H1 (cell line): Measurements from ENCODE around the gene B3GALT6. TPM values are rescaled to one million over a fixed set of nuclear protein-coding genes. Genes with fewer than 3 reads are reported as not detected.

Experiments
- CTCF ChIA-PET: fragments of 300-600 bp; sonication (Branson Sonifier 250); formaldehyde crosslinking; loops from one replicate; lab custom pipeline; 2021; ENCODE audit not compliant: partially characterized antibody; lab: Charles Lee
- POLR2A ChIA-PET: fragments of 300-600 bp; sonication (Branson Sonifier 250); formaldehyde crosslinking; loops from one replicate; lab custom pipeline; 2021; ENCODE audit warnings: inconsistent platforms; ENCODE audit not compliant: partially characterized antibody; lab: Charles Lee
- DNase-seq, 2 experiments: peaks; one replicate each; pipeline versions ENCODE4 v3.0.0 to v3.0.0-alpha.2; 2010 to 2022; ENCODE audit warnings: low spot score in 2 of 2, low read depth in 1 of 2, mixed read lengths in 1 of 2
- FAIRE-seq: peaks from 2 replicates; lab custom pipeline; 2011; peaks lifted over from hg19 to GRCh38; lab: Jason Lieb, UNC
- H2AFZ ChIP-seq: 2 replicates; pipeline ENCODE4 v1.8.1; 2012; ENCODE audit warnings: low read length, inconsistent platforms
- H2AK5ac ChIP-seq: 2 replicates; pipeline ENCODE4 v1.6.1; 2013; ENCODE audit warnings: low read depth, low read length
- H2BK120ac ChIP-seq: replicated peaks from 2 replicates; pipeline ENCODE3; 2013; ENCODE audit warnings: low read depth, low read length, inconsistent platforms
- H2BK12ac ChIP-seq: 2 replicates; pipeline ENCODE4 v1.6.1; 2013; ENCODE audit warnings: low read depth, low read length
- H2BK15ac ChIP-seq: 2 replicates; pipeline ENCODE4 v1.6.1; 2013; ENCODE audit warnings: low read length
- H2BK20ac ChIP-seq: 2 replicates; pipeline ENCODE4 v1.6.1; 2013; ENCODE audit warnings: low read length
- H2BK5ac ChIP-seq: 2 replicates; pipeline ENCODE4 v1.6.1; 2013; ENCODE audit warnings: low read depth, low read length
- H3K14ac ChIP-seq: 2 replicates; pipeline ENCODE4 v1.6.1; 2013; ENCODE audit warnings: inconsistent platforms; ENCODE audit not compliant: insufficient read length
- H3K18ac ChIP-seq: 2 replicates; pipeline ENCODE4 v1.6.1; 2013; ENCODE audit warnings: low read length; ENCODE audit errors: extremely low read depth
- H3K23ac ChIP-seq: 2 replicates; pipeline ENCODE4 v1.6.1; 2013; ENCODE audit warnings: inconsistent platforms; ENCODE audit not compliant: insufficient read length
- H3K23me2 ChIP-seq: 2 replicates; pipeline ENCODE4 v1.6.1; 2013; ENCODE audit warnings: low read depth, low read length
- H3K27ac ChIP-seq: 2 replicates; pipeline ENCODE4 v1.6.1; 2011; ENCODE audit warnings: low read depth, low read length, inconsistent platforms
- H3K27me3 ChIP-seq, 4 experiments: replicated peaks in 1 of 4; 1 replicate in 1 of 4; 2 replicates in 3 of 4; pipeline versions ENCODE4 v1.6.1 to v1.8.1; 2011 to 2013; ENCODE audit warnings: low read length in 3 of 4, mild to moderate bottlenecking in 3 of 4, inconsistent platforms in 2 of 4, mixed read lengths in 2 of 4, moderate library complexity in 1 of 4; ENCODE audit not compliant: control insufficient read depth in 3 of 4, insufficient read depth in 3 of 4; ENCODE audit errors: extremely low read depth in 1 of 4
- H3K36me3 ChIP-seq, 4 experiments: 2 replicates each; pipeline versions ENCODE4 v1.6.1 to v1.8.1; 2011 to 2013; ENCODE audit warnings: mild to moderate bottlenecking in 4 of 4, low read length in 3 of 4, moderate library complexity in 2 of 4, control low read depth in 1 of 4, inconsistent platforms in 1 of 4; ENCODE audit not compliant: insufficient read depth in 4 of 4, control insufficient read depth in 2 of 4
- H3K4ac ChIP-seq: replicated peaks from 2 replicates; pipeline ENCODE3; 2013; ENCODE audit warnings: low read length, low read depth, mixed read lengths, inconsistent platforms; ENCODE audit not compliant: insufficient read length
- H3K4me1 ChIP-seq, 4 experiments: replicated peaks in 1 of 4; 1 replicate in 1 of 4; 2 replicates in 3 of 4; pipeline versions ENCODE4 v1.6.1 to v1.8.1; 2011 to 2013; ENCODE audit warnings: low read length in 3 of 4, inconsistent platforms in 2 of 4, mixed read lengths in 1 of 4; ENCODE audit not compliant: insufficient read depth in 4 of 4, control insufficient read depth in 3 of 4
- H3K4me2 ChIP-seq, 2 experiments: 2 replicates each; pipeline versions ENCODE4 v1.6.1 to v1.8.1; 2011 to 2013; ENCODE audit warnings: low read depth in 2 of 2, low read length in 2 of 2, control low read depth in 1 of 2, inconsistent platforms in 1 of 2, mild to moderate bottlenecking in 1 of 2; ENCODE audit not compliant: insufficient read depth in 1 of 2
- H3K4me3 ChIP-seq, 4 experiments: fragments of 200-600, 300-600 bp in 1 of 4; sonication (generic), shearing (Covaris generic), sonication (Bioruptor Twin) in 1 of 4; 2 replicates each; pipeline versions ENCODE4 v1.5.1 to v1.8.1; 2011 to 2016; ENCODE audit warnings: low read length in 4 of 4, low read depth in 3 of 4, control low read depth in 2 of 4, inconsistent platforms in 2 of 4, mild to moderate bottlenecking in 2 of 4, mixed read lengths in 1 of 4, moderate library complexity in 1 of 4; ENCODE audit not compliant: insufficient read depth in 2 of 4; ENCODE audit errors: extremely low read depth in 1 of 4
- H3K56ac ChIP-seq: replicated peaks from 2 replicates; pipeline ENCODE3; 2013; ENCODE audit warnings: low read depth, mild to moderate bottlenecking, mixed read lengths, low read length, inconsistent platforms; ENCODE audit not compliant: insufficient read length
- H3K79me1 ChIP-seq: 2 replicates; pipeline ENCODE4 v1.6.1; 2013; ENCODE audit warnings: low read depth, low read length, control low read depth
- H3K79me2 ChIP-seq, 2 experiments: 2 replicates each; pipeline versions ENCODE4 v1.6.1 to v1.8.1; 2012 to 2013; ENCODE audit warnings: low read length in 2 of 2, mild to moderate bottlenecking in 2 of 2, inconsistent platforms in 1 of 2; ENCODE audit not compliant: insufficient read depth in 2 of 2, control insufficient read depth in 1 of 2
- H3K9ac ChIP-seq, 4 experiments: replicated peaks in 1 of 4; 1 replicate in 1 of 4; 2 replicates in 3 of 4; pipeline versions ENCODE4 v1.6.1 to v1.8.1; 2011 to 2013; ENCODE audit warnings: low read depth in 3 of 4, low read length in 3 of 4, control low read depth in 2 of 4, mild to moderate bottlenecking in 2 of 4, moderate library complexity in 2 of 4, inconsistent platforms in 1 of 4; ENCODE audit errors: extremely low read depth in 1 of 4
- H3K9me3 ChIP-seq, 2 experiments: 2 replicates each; pipeline versions ENCODE4 v1.6.1 to v1.8.1; 2012 to 2013; ENCODE audit warnings: mild to moderate bottlenecking in 2 of 2, moderate library complexity in 2 of 2, control low read depth in 1 of 2, inconsistent platforms in 1 of 2, low read depth in 1 of 2, low read length in 1 of 2, mixed read lengths in 1 of 2; ENCODE audit not compliant: insufficient read depth in 2 of 2
- H4K20me1 ChIP-seq, 2 experiments: replicated peaks in 1 of 2; 2 replicates each; pipeline versions ENCODE3 to v1.8.1; 2011 to 2013; ENCODE audit warnings: inconsistent platforms in 2 of 2, low read length in 2 of 2, mild to moderate bottlenecking in 1 of 2; ENCODE audit not compliant: insufficient read depth in 2 of 2, control insufficient read depth in 1 of 2
- H4K5ac ChIP-seq: 2 replicates; pipeline ENCODE4 v1.6.1; 2013; ENCODE audit warnings: low read length, low read depth, mixed read lengths, inconsistent platforms; ENCODE audit not compliant: insufficient read length
- H4K8ac ChIP-seq: 2 replicates; pipeline ENCODE4 v1.8.0; 2013; ENCODE audit warnings: mild to moderate bottlenecking, moderate library complexity, low read length, inconsistent platforms; ENCODE audit not compliant: insufficient read depth; ENCODE audit errors: extremely low read depth
- H4K91ac ChIP-seq: replicated peaks from 2 replicates; pipeline ENCODE3; 2013; ENCODE audit warnings: low read length, mixed read lengths, inconsistent platforms; ENCODE audit not compliant: insufficient read length
- ASH2L ChIP-seq: fragments of 200-600, 300-600 bp; sonication (generic); IDR thresholded peaks from one replicate; pipeline ENCODE4 v1.7.1; 2017; ENCODE audit warnings: low read length
- CREB1 ChIP-seq: IDR thresholded peaks from 2 replicates; pipeline ENCODE4 v1.6.1; 2012; ENCODE audit warnings: inconsistent platforms
- EGR1 ChIP-seq: IDR thresholded peaks from 2 replicates; pipeline ENCODE4 v1.6.1; 2011; ENCODE audit warnings: low read depth, low read length, borderline replicate concordance
- EZH2 ChIP-seq: fragments of 200-600 bp; sonication (generic); IDR thresholded peaks from 2 replicates; pipeline ENCODE4 v1.7.1; 2012; ENCODE audit warnings: low read depth, mild to moderate bottlenecking, moderate library complexity, low read length, inconsistent platforms; ENCODE audit not compliant: severe bottlenecking
- JUN ChIP-seq: IDR thresholded peaks from 2 replicates; pipeline ENCODE4 v1.6.1; 2011; ENCODE audit warnings: low read depth, mild to moderate bottlenecking, improper control_type of control experiment, low read length
- NANOG ChIP-seq: IDR thresholded peaks from 2 replicates; pipeline ENCODE4 v1.6.1; 2011; ENCODE audit warnings: low read length, low read depth, mild to moderate bottlenecking, inconsistent platforms; ENCODE audit not compliant: insufficient read depth, poor library complexity, severe bottlenecking
- NRF1 ChIP-seq: IDR thresholded peaks from 2 replicates; pipeline ENCODE4 v1.6.1; 2011; ENCODE audit warnings: mild to moderate bottlenecking, low read depth, low read length, improper control_type of control experiment
- SP2 ChIP-seq: IDR thresholded peaks from 2 replicates; pipeline ENCODE4 v1.6.1; 2012; ENCODE audit warnings: mild to moderate bottlenecking, low read length, inconsistent platforms
- YY1 ChIP-seq: IDR thresholded peaks from 2 replicates; pipeline ENCODE4 v1.6.1; 2011; ENCODE audit warnings: low read depth, mild to moderate bottlenecking, low read length
- ZNF274 ChIP-seq: IDR thresholded peaks from 2 replicates; pipeline ENCODE4 v1.7.0; 2012; ENCODE audit warnings: low read length, borderline replicate concordance; ENCODE audit errors: extremely low read depth
- WGBS, 2 experiments: shearing (Covaris generic) in 1 of 2; methylation state at CpG; one replicate each; pipeline versions ENCODE4 v1.1.6 to v1.1.7; 2013 to 2015; ENCODE audit warnings: low lambda C conversion rate in 2 of 2, mixed read lengths in 2 of 2, inconsistent platforms in 1 of 2, low coverage in 1 of 2, missing lambda C conversion rate in 1 of 2; ENCODE audit not compliant: insufficient replicate concordance in 2 of 2, insufficient coverage in 1 of 2, insufficient read length in 1 of 2; ENCODE audit errors: extremely low coverage in 1 of 2, missing lambda C conversion rate in 1 of 2; 5-methylcytosine and 5-hydroxymethylcytosine counted together
- polyA plus RNA-seq, 7 experiments: library from polyadenylated mRNA; depleted of rRNA in 3 of 7; stranded (reverse) in 5 of 7; unstranded in 2 of 7; fragments of >200 nt in 5 of 7; fragments of 200-250 nt in 2 of 7; gene quantifications; 1 replicate in 5 of 7; 2 replicates in 1 of 7; 4 replicates in 1 of 7; pipeline versions ENCODE4 v1.2.1 to v1.2.3, GENCODE V29; 2011 to 2013; ENCODE audit warnings: missing spikeins in 2 of 7, mixed read lengths in 2 of 7
- total RNA-seq: library from RNA; stranded (reverse); fragmentation: NEBNext Ultra II Directional; extraction: Animal tissue kit (Norgen Biotek cat#: 25700); gene quantifications from 2 replicates; pipeline ENCODE4 v1.2.1, GENCODE V29; 2021
- TF ChIP-seq, protein P1 (sequence below): IDR thresholded peaks from 2 replicates; pipeline ENCODE4 v1.6.1; 2012; ENCODE audit warnings: inconsistent platforms

The B3GALT6 gene
- total and polyA plus RNA-seq, 2 of the 8 experiments (the other 6 are each of a cell fraction or from before 2014, with no cell fraction given), result 18.4 to 20.4 TPM

DNA sequence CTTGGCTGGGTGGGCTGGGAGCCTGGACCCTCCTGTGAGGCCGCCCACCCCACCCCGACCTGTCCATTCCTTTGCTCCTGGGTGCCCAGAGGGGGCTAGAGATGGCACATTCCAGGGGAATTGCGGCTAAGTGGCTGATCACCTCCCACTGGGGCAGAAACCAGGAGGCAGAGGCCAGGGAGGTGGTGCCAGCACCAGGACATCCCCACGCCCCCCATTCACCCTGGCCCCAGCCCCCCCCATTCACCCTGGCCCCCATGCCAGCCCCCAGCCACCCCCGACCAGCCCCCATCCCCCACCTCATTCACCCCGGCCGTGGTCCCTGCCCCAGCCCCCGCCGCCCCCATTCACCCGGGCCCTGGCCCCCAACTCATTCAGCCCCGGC lies 8.3 kb downstream of the B3GALT6 start:
- DNase-seq, result no peak
- POLR2A ChIA-PET, result interaction anchor here (1.3 to 2.4 kb wide), 2 partner anchors 9 to 161 kb away, joined by 3 to 12 read pairs; partner anchors contain the start of genes B3GALT6 and SDF4

More for the DNA sequence above, 8.3 kb downstream of the B3GALT6 start:
- Histone ChIP-seq H2BK12ac (no peak overlapping the region), H2AK5ac (no peak overlapping the region), H3K4me2 (no peak overlapping the region), H3K36me3 (no peaks in the 10 kb centered on the region), H2BK120ac (no peak overlapping the region), H3K9me3 (no peaks in the 10 kb centered on the region), H3K4me1 (peaks cover 0 to 6% (median 2%) of the 10 kb centered on the region in 4 experiments; a peak in 2 of 7 replicates), H4K8ac (no peak overlapping the region), H2AFZ (no peak overlapping the region), H2BK20ac (no peak overlapping the region), H3K79me2 (no peaks in the 10 kb centered on the region), H3K27me3 (no peaks in the 10 kb centered on the region; a peak in 2 of 7 replicates), H3K23ac (no peak overlapping the region), H2BK15ac (no peak overlapping the region), H3K14ac (no peak overlapping the region), H3K18ac (no peak overlapping the region), H3K23me2 (no peaks in the 10 kb centered on the region), H3K56ac (no peak overlapping the region), H3K4me3 (no peak overlapping the region), H2BK5ac (no peak overlapping the region), H3K9ac (no peak overlapping the region), H4K91ac (no peak overlapping the region), H3K79me1 (no peaks in the 10 kb centered on the region), H3K4ac (no peak overlapping the region), H4K20me1 (peaks cover 4% of the 10 kb centered on the region in 2 experiments), H4K5ac (no peak overlapping the region), H3K27ac (no peak overlapping the region)
- 69% methylated on average over 3 of the region's 11 CpGs; no CpG with 5 or more reads in 1 of the 2 experiments for WGBS, 2 experiments
- no peak for FAIRE-seq
- TF ChIP-seq ASH2L (no peak), NRF1 (no peak), ZNF274 (no peak), SP2 (no peak), YY1 (no peak), JUN (no peak), CREB1 (no peak), NANOG (no peak), EZH2 (no peak), EGR1 (no peak)
- TF ChIP-seq, protein P1, sequence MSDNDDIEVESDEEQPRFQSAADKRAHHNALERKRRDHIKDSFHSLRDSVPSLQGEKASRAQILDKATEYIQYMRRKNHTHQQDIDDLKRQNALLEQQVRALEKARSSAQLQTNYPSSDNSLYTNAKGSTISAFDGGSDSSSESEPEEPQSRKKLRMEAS, result no peak
- CTCF ChIA-PET, result interaction anchor here (1.1 to 1.2 kb wide), 3 partner anchors 18 to 50 kb away, joined by 3 to 4 read pairs (median 3); no protein-coding TSS in a partner anchor
